Measurements from ENCODE around the gene TRIM63.

- TF ChIP-seq RAD21 (IDR thresholded peaks at IDR 0.05; ENCODE audit: low read length): no peak
- no peak for TF ChIP-seq USF2 (IDR thresholded peaks at IDR 0.05; ENCODE audit: borderline replicate concordance, low read depth, low read length)
Measured at GRCh38 chr1:26003756-26004155, 63.7 kb downstream of the TRIM63 start.

All from SK-N-SH (cell line).